ENCODE results near the gene ALK.

Gene ALK

DNA sequence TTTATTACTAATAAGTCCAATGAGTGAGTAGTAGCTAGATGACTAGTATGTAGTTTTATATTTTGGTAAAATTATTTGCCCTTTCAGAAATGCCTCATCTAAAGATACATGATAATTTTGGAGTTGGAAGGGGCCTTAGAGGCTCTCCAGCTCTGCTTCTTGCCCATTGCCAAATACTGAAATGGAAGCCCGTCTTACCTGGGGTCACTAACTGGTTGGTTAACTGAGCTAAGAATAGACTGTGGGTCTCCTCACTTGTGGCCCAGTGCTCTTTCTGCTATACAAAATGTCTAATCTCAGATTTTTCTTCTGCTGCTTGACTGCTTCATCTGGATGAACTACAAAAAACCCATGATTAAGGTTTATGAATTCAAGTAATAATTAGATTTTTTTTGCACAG, 739.1 kb downstream of the ALK start:
- no peaks in the 10 kb centered on the region for H3K4me1 ChIP-seq (ENCODE audit: control insufficient read depth, low read depth, low read length)
- no peak overlapping the region for H3K27ac ChIP-seq (ENCODE audit: low read length)
- H3K9me3 ChIP-seq (ENCODE audit: control insufficient read depth, low read depth, low read length), result no peaks in the 10 kb centered on the region
- no peak overlapping the region for H3K4me3 ChIP-seq (ENCODE audit: low read length)
- H3K9ac ChIP-seq (ENCODE audit: low read length), result no peak overlapping the region
- no peaks in the 10 kb centered on the region for H3K27me3 ChIP-seq (ENCODE audit: control insufficient read depth, insufficient read depth, low read length)
- H3K36me3 ChIP-seq (ENCODE audit: control insufficient read depth, low read depth, low read length), result no peaks in the 10 kb centered on the region

DNA sequence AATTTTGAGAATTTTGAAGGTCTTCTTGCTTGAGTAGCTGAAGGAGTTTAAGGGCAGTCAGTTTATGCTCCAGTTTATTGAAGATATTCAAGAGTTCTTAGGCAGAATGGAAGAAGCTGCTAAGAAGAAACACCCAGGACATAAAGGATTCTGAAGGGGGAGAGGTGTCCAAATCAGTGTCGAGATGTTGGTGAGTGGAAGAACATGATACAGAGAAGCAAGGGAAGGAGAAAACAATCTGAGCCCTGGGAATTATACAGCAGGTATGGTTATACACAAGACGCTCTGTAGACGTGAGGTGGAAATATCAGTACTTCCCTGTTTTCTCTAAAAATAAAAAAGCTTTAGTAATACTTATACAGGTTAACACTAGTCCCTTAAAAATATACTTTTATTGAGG, 746.0 kb downstream of the ALK start:
- no peaks in the 10 kb centered on the region for H3K9me3 ChIP-seq (ENCODE audit: control insufficient read depth, low read depth, low read length)

DNA sequence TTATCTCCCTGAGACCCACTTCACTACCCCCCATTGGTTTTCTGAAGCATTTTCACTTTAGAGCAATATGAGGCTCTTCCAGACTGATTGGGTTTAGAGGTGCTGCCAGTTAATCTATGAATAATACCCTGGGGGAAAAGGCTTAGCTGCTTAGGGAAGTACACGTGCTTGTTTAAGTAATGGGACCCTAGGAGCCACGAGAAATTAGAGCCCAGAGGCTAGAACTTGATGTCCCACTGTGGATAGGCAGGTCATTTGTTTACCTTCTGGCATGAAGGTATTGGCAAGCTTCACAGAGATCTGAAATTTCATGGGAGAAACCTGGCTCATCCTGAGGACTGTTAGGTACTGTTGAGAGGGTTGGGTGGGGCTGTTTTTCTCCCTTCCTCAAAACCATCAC, 746.4 kb downstream of the ALK start:
- Histone ChIP-seq H3K9me3 (ENCODE audit: control insufficient read depth, low read depth, low read length) (no peaks in the 10 kb centered on the region), H3K4me3 (ENCODE audit: low read length) (no peak overlapping the region), H3K36me3 (ENCODE audit: control insufficient read depth, low read depth, low read length) (no peaks in the 10 kb centered on the region), H3K27me3 (ENCODE audit: control insufficient read depth, insufficient read depth, low read length) (no peaks in the 10 kb centered on the region), H3K27ac (ENCODE audit: low read length) (no peak overlapping the region), H3K4me1 (ENCODE audit: control insufficient read depth, low read depth, low read length) (no peaks in the 10 kb centered on the region), H3K9ac (ENCODE audit: low read length) (no peak overlapping the region)

More for the DNA sequence above, 746.0 kb downstream of the ALK start:
- Histone ChIP-seq H3K4me1 (ENCODE audit: control insufficient read depth, low read depth, low read length) (no peaks in the 10 kb centered on the region), H3K27ac (ENCODE audit: low read length) (no peak overlapping the region), H3K36me3 (ENCODE audit: control insufficient read depth, low read depth, low read length) (no peaks in the 10 kb centered on the region), H3K27me3 (ENCODE audit: control insufficient read depth, insufficient read depth, low read length) (no peaks in the 10 kb centered on the region), H3K4me3 (ENCODE audit: low read length) (no peak overlapping the region), H3K9ac (ENCODE audit: low read length) (no peak overlapping the region)

DNA sequence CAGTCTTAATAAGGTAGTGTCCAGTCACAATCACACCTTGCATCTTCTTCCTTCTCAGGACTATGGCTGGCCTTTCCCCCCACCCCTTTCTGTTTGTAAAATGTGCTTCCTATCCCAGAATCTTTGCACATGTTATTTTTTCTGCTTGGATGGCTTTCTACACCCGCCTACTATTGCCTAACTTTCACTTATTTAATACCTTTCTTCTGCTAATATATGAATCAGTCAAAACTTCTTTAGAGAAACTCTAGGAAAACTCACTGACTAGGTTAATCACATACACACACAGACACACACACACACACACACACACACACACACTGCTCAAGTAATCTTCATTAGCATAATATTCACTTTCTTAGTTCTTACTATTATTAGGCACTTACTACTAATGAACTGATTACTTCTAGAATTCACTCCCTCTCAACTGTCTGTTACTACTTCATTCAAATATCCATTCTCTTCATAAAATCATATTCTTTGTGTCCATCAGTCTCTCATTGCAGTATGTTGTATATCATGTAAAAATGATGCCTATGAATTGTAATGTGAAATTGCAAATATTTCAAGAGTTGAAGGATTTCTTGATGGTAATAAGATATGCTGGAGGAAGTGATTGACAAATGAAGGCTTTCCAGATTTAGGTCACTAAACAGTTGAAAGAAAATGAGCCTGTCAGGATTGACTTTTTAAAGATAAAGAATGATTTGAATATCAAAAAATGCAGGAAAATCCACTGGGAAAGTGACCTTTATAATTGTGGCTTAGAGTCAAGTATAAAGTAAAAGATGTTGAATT, 754.9 kb downstream of the ALK start:
- Histone ChIP-seq H3K9ac (ENCODE audit: low read length) (no peak overlapping the region), H3K27ac (ENCODE audit: low read length) (no peak overlapping the region), H3K4me3 (ENCODE audit: low read length) (no peak overlapping the region)

DNA sequence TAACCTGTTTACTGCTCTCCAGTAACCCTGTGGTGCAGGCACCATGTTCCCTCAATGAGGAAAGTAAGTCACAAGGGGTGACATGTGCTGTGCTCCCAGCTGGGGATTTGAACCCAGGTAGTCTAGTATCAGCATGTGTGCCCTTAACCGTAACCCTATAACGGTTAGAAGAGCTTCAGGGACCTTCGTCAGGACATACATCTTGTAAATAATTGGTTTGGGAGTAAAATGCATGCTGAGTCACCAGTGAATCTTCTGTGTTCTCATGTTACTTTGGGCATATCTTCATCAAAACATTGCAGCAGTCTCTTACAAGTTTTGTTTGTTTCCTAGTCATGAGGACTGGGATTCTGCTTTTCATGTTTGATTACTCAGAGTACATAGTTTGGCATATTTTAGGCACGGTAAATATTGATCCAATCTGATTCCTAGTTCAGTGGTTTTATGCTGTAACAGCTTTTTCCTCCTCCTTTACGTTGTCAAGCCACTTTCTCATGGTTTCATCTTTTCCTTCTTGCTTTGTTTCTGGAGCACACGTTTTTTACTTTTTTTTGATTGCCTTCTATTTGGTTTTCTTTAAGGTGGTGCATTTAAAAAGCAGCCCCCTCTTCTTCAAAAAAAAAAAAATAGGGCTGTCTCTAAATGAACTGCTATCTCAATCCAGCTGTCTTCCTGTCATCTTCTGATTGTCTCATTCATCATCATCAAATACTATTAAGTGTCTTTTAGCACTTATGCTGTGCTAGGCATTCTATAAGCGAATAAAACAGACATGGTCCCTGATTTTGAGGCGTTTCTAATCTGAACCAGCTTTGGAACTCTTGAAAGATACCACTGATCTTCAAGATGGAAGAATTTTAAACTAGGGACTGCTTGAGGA, 755.8 kb downstream of the ALK start:
- no peaks in the 10 kb centered on the region for H3K27me3 ChIP-seq (ENCODE audit: control insufficient read depth, insufficient read depth, low read length)
- H3K27ac ChIP-seq (ENCODE audit: low read length), result no peak overlapping the region
- H3K9ac ChIP-seq (ENCODE audit: low read length), result no peak overlapping the region

More for the DNA sequence above, 754.9 kb downstream of the ALK start:
- H3K27me3 ChIP-seq (ENCODE audit: control insufficient read depth, insufficient read depth, low read length), result no peaks in the 10 kb centered on the region
- no peaks in the 10 kb centered on the region for H3K36me3 ChIP-seq (ENCODE audit: control insufficient read depth, low read depth, low read length)
- H3K4me1 ChIP-seq (ENCODE audit: control insufficient read depth, low read depth, low read length), result peaks cover 12% of the 10 kb centered on the region
- no peaks in the 10 kb centered on the region for H3K9me3 ChIP-seq (ENCODE audit: control insufficient read depth, low read depth, low read length)

DNA sequence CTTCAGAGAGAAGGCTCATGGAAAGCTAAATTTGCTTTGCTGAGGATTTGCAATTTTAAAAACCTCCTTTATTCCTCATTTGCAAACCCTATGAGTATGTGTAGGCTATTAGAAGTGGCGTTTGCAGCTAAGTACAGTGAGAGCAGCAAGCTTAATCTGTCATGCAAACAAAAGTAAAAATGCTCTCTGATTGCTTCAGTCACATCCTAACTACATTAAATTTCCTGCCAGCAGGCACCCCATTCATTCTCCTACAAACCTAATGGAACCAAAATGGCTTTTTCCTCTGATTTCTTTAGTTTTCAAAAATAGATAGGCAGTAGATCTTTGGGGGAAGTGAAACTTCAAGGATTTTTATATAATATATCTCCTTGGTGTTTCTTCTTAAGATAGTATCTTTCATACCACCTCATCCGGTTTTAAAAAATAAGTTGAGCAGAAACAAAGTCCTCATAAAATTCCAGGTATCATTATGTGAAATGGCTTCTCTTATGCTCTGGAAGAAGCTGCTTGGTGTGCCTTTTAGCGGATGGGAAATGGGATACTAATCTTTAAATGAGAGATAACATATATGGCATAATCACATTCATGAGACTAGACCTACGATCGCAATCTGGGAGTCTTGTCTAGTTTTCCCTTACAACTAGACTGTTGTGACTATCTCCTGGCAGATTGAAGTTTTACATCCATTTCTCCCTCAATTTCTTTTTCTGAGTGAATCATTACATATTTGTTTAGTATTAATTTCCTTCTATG, 757.1 kb downstream of the ALK start:
- Histone ChIP-seq H3K27me3 (ENCODE audit: control insufficient read depth, insufficient read depth, low read length) (no peaks in the 10 kb centered on the region), H3K9me3 (ENCODE audit: control insufficient read depth, low read depth, low read length) (no peaks in the 10 kb centered on the region), H3K9ac (ENCODE audit: low read length) (no peak overlapping the region), H3K36me3 (ENCODE audit: control insufficient read depth, low read depth, low read length) (no peaks in the 10 kb centered on the region), H3K4me3 (ENCODE audit: low read length) (no peak overlapping the region), H3K4me1 (ENCODE audit: control insufficient read depth, low read depth, low read length) (peaks cover 18% of the 10 kb centered on the region), H3K27ac (ENCODE audit: low read length) (no peak overlapping the region)

More for the DNA sequence above, 755.8 kb downstream of the ALK start:
- no peaks in the 10 kb centered on the region for H3K36me3 ChIP-seq (ENCODE audit: control insufficient read depth, low read depth, low read length)
- peaks cover 12% of the 10 kb centered on the region for H3K4me1 ChIP-seq (ENCODE audit: control insufficient read depth, low read depth, low read length)
- H3K9me3 ChIP-seq (ENCODE audit: control insufficient read depth, low read depth, low read length), result no peaks in the 10 kb centered on the region
- H3K4me3 ChIP-seq (ENCODE audit: low read length), result no peak overlapping the region

DNA sequence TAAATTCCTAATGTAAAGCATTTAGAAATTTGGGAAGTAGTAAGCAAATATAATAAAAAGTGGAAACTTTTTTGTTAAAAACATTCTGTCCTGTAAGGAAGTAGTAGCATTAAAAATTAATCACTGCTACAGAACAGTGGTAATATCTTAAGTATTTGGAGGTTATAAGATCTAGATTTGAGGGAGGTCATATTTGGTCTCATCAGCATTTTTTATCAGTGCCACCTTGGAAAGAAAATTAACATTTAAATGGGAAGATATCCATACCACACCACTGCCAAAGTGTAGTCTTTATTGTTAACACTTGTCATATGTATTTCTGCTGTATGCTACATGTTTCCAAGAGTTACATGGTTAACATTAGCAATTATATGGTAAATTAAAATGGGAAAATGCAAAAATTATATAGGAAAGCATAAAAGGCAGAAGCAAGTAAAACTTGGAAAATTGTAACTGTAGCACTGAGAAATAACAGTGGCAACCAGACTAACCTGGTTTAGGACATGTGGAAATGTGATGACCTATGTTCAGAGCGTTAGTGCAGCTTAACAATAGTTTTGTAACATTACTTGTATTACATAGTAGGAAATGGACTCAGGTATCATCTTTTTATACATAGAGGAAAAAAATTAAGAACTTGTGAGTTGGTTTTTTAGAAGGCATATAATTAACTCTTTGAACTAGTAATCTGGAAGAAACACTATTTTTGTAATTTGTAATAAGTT, 759.0 kb downstream of the ALK start:
- Histone ChIP-seq H3K9me3 (ENCODE audit: control insufficient read depth, low read depth, low read length) (no peaks in the 10 kb centered on the region), H3K36me3 (ENCODE audit: control insufficient read depth, low read depth, low read length) (no peaks in the 10 kb centered on the region), H3K4me1 (ENCODE audit: control insufficient read depth, low read depth, low read length) (peaks cover 18% of the 10 kb centered on the region), H3K4me3 (ENCODE audit: low read length) (no peak overlapping the region), H3K9ac (ENCODE audit: low read length) (no peak overlapping the region), H3K27ac (ENCODE audit: low read length) (no peak overlapping the region), H3K27me3 (ENCODE audit: control insufficient read depth, insufficient read depth, low read length) (no peaks in the 10 kb centered on the region)

DNA sequence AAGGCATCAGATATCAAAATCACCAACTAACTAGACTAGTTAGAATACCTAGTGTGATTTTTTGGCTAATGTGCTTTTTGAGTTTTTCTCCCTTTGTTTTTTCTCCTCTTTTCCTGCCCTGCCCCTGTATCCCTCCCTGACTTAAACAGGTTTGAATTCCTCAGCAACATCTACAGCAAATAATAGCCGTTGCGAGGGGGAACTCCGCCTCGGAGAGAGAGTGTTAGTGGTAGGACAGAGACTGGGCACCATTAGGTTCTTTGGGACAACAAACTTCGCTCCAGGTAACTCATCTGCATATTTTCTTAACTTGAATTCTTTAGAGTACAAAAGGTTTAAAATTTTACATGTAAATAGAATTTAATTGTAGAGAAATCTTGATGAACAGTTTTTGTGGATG, 761.2 kb downstream of the ALK start:
- Histone ChIP-seq H3K4me1 (ENCODE audit: control insufficient read depth, low read depth, low read length) (peaks cover 15% of the 10 kb centered on the region), H3K9ac (ENCODE audit: low read length) (no peak overlapping the region), H3K9me3 (ENCODE audit: control insufficient read depth, low read depth, low read length) (no peaks in the 10 kb centered on the region), H3K27me3 (ENCODE audit: control insufficient read depth, insufficient read depth, low read length) (no peaks in the 10 kb centered on the region), H3K4me3 (ENCODE audit: low read length) (no peak overlapping the region), H3K27ac (ENCODE audit: low read length) (no peak overlapping the region), H3K36me3 (ENCODE audit: control insufficient read depth, low read depth, low read length) (no peaks in the 10 kb centered on the region)

DNA sequence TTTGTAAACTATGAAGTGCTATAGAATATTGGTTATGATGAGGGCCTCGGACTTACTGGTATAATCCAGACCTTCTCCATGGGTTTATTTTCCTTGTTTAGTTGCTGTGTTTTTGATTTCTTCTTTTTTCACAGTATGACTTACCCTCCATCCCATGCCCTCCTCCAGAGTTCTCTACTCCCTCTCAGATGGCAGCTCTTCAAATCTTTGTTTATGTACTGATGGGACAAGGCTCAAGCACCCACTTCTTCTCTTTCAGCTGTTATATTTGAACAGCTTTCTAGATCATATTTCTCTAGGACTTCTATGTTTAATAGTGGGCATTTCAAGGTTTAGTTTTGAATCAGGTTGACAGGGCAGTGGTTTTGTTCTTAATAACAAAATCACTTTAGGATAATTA, 762.3 kb downstream of the ALK start:
- H3K36me3 ChIP-seq (ENCODE audit: control insufficient read depth, low read depth, low read length), result no peaks in the 10 kb centered on the region
- no peaks in the 10 kb centered on the region for H3K9me3 ChIP-seq (ENCODE audit: control insufficient read depth, low read depth, low read length)
- H3K27ac ChIP-seq (ENCODE audit: low read length), result no peak overlapping the region

DNA sequence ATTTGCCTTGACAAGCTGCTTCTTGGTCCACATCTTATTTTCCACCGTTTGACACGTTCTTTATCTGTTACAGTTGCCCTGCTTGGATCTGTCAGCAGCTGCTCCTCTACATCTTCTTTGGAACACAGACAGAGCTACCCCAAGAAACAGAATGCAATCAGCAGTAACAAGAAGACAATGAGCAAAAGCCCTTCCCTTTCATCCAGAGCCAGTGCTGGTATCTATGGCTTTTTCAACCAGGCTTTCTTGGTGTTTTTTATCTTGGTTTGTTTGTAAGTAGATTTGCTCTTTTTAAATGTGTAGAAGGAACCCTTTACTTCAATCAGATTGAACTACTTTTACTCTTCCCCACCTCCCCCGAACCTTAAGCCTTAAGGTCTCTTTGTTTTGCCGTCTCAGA, 764.3 kb downstream of the ALK start:
- Histone ChIP-seq H3K4me1 (ENCODE audit: control insufficient read depth, low read depth, low read length) (peaks cover 5% of the 10 kb centered on the region), H3K9me3 (ENCODE audit: control insufficient read depth, low read depth, low read length) (no peaks in the 10 kb centered on the region), H3K4me3 (ENCODE audit: low read length) (no peak overlapping the region), H3K27ac (ENCODE audit: low read length) (no peak overlapping the region), H3K36me3 (ENCODE audit: control insufficient read depth, low read depth, low read length) (no peaks in the 10 kb centered on the region), H3K27me3 (ENCODE audit: control insufficient read depth, insufficient read depth, low read length) (no peaks in the 10 kb centered on the region), H3K9ac (ENCODE audit: low read length) (no peak overlapping the region)

More for the DNA sequence above, 762.3 kb downstream of the ALK start:
- Histone ChIP-seq H3K9ac (ENCODE audit: low read length) (no peak overlapping the region), H3K4me3 (ENCODE audit: low read length) (no peak overlapping the region), H3K4me1 (ENCODE audit: control insufficient read depth, low read depth, low read length) (peaks cover 10% of the 10 kb centered on the region), H3K27me3 (ENCODE audit: control insufficient read depth, insufficient read depth, low read length) (no peaks in the 10 kb centered on the region)

DNA sequence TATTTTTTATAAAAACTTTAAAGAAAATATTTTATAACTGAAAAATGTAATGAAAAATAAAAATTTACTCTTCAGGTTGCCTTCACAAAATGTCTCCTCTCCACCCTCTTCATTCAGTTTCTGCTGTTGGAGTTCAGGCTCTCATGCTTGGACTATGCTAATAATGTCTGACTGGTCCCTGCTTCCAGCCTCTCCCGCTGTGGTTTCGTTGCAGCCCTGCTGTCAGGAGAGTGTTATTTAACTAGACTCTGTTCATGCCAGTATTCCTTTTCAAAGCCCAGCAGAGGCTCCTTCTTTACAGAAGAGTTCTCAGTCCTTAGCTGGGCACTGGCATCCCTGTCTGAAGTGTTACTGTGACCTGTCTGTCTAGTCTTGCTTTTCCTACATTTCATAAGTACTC, 765.8 kb downstream of the ALK start:
- Histone ChIP-seq H3K9me3 (ENCODE audit: control insufficient read depth, low read depth, low read length) (no peaks in the 10 kb centered on the region), H3K36me3 (ENCODE audit: control insufficient read depth, low read depth, low read length) (no peaks in the 10 kb centered on the region), H3K27me3 (ENCODE audit: control insufficient read depth, insufficient read depth, low read length) (no peaks in the 10 kb centered on the region), H3K4me1 (ENCODE audit: control insufficient read depth, low read depth, low read length) (peaks cover 5% of the 10 kb centered on the region), H3K4me3 (ENCODE audit: low read length) (no peak overlapping the region), H3K27ac (ENCODE audit: low read length) (no peak overlapping the region), H3K9ac (ENCODE audit: low read length) (no peak overlapping the region)

Measured in iPS-18a (cell line).